GM13976 (cell line): ENCODE data around the gene USP53.

Experiments
- DNase-seq: peaks from one replicate; pipeline ENCODE4 v3.0.0; 2012; ENCODE audit warnings: low spot score
- in situ Hi-C: fragments of 300-500 bp; cut with MboI; formaldehyde crosslinking; loops from one replicate; pipeline ENCODE4 v1.12.0; 2022; ENCODE audit warnings: low sequenced_read_pairs, mixed read lengths, inconsistent platforms; ENCODE audit not compliant: unreplicated experiment
- TF ChIP-seq, protein P1 (sequence below): IDR thresholded peaks from 2 replicates; pipeline ENCODE4 v1.5.1; 2012; ENCODE audit warnings: borderline replicate concordance, mild to moderate bottlenecking; ENCODE audit not compliant: insufficient read depth; ENCODE audit errors: extremely low read depth, missing control alignments, control extremely low read depth

USP53 gene

DNA sequence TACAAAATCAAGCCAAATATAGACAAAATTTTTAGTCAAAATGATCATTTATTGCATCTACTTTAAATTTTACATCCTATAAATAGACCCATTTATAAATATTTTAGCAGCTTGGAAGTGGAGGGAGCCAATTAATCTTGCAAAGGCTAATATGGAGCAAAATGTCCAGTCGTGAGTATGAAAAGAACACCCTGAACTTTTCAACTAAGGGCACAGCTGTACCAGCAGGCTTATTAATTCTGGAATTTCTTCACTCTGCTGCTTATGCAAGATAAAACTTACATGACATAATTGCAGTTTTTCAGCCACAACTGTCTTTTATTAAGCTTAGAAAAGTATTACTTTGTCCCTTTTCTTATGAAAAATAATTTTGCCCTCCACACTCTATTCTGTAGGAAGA is 22.9 kb upstream of the USP53 start:
- TF ChIP-seq, protein P1, sequence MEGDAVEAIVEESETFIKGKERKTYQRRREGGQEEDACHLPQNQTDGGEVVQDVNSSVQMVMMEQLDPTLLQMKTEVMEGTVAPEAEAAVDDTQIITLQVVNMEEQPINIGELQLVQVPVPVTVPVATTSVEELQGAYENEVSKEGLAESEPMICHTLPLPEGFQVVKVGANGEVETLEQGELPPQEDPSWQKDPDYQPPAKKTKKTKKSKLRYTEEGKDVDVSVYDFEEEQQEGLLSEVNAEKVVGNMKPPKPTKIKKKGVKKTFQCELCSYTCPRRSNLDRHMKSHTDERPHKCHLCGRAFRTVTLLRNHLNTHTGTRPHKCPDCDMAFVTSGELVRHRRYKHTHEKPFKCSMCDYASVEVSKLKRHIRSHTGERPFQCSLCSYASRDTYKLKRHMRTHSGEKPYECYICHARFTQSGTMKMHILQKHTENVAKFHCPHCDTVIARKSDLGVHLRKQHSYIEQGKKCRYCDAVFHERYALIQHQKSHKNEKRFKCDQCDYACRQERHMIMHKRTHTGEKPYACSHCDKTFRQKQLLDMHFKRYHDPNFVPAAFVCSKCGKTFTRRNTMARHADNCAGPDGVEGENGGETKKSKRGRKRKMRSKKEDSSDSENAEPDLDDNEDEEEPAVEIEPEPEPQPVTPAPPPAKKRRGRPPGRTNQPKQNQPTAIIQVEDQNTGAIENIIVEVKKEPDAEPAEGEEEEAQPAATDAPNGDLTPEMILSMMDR: no peak
- in situ Hi-C loops: no loop called here
- no peak for DNase-seq

DNA sequence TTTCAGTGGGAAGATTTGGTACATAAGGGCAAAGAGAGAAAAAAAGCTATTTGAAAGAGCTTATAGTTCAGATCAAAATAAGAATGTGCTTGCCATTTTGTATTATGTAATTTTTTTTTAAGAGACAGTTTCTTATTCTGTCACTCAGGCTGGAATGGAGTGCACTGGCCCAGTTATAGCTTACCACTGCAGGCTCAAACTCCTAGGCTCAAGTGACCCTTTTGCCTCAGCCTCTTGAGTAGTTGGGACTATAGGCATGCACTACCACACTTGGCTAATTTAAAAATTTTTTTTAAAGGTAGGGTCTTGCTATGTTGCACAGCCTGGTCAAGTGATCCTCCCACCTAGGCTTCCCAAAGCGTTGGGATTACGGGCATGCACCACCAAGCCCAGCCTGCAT is 22.2 kb upstream of the USP53 start:
- in situ Hi-C loops: no loop called here
- no peak for DNase-seq
- TF ChIP-seq, protein P1: no peak

DNA sequence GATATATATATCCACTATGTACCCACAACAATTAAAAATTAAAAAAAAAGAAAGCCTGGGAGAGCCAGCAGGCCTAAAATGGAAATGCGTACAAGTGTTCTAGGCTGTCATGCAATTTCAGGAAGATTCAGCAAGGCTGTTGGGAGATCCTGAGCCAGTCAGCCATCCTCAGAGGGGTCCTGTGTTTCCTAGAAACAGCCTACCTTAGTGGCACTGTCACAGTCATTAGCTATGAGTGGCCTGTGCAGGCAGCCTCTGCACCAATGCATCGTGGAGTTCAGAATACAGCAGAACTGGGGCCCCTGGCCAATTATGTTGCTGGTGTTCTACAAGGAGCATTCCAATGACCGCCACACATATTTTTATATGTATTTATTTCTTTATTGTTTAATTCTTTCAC is 21.0 kb upstream of the USP53 start:
- TF ChIP-seq, protein P1: no peak
- no peak for DNase-seq
- in situ Hi-C loops: no loop called here

DNA sequence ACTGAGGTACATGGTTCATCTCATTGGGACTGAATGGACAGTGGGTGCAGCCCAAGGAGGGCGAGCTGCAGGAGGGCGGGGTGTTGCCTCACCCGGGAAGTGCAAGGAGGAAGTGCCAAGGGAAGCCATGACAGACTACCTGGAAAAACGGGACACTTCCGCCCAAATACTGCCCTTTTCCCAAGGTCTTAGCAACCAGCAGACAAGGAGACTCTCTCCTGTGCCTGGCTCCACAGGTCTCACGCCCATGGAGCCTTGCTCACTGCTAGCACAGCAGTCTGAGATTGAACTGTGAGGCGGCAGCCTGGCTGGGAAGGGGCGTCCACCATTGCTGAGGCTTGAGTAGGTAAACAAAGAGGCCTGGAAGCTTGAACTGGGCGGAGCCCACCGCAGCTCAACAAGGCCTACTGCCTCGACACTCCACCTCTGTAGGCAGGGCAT is 14.7 kb upstream of the USP53 start:
- TF ChIP-seq, protein P1: no peak
- in situ Hi-C loops: no loop called here
- no peak for DNase-seq

DNA sequence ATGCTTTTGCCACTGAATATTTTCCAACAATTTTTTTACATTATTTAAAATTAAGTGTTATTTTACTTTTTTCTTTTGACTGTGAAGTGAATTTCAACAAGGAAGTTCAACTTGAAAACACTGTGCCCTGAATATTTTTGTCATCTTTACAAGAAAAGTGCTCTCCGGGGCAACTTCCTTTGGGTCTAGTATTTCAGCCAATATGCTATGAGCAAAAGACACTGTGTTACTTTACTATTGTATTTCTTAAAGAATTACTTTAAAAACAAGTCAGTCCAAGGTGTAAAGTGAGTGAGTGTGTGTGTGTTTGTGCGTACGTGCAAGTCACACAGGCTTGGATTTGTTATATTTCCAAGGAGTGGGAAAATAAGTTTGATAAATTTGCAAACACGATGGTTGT is 7.6 kb upstream of the USP53 start:
- in situ Hi-C loops: no loop called here
- no peak for DNase-seq
- TF ChIP-seq, protein P1: no peak

DNA sequence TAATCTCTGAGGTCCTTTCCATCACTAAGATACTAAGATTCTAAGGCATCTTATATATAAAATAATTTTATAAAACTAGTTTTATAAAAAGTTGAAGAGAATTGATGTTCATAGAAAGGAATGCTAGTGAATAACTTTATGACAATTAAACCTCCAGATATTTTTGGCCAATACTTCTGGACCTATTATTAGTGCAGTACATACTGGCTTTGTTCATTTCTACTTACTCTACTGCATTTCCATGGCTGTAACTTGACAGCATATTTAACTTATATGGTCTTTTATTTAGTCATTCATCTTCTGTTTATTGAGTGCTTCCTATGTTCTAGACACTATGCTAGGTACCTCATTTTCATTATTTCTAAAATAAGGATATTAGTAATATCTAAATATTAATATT is 6.8 kb upstream of the USP53 start:
- no peak for DNase-seq
- TF ChIP-seq, protein P1: no peak
- in situ Hi-C loops: no loop called here

DNA sequence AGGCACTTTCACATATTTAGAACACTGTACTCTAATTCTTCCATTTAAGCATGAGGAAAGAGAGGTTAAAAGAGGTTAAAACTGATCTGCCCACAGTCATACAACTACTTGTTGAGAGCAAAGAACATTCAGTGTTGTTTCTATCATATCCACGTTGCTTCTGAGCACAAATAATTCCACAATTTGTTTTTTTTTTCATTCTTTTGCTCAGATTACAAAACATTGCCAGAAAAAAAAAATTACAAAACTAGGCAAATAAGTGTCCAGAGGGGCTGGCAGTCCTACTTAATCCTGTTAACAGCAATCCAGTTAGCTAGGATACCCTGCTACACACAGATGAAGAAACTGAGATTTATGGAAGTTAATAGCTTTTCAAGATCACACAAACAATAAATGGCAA is 6.3 kb upstream of the USP53 start:
- in situ Hi-C loops: no loop called here
- TF ChIP-seq, protein P1: no peak
- DNase-seq: no peak
